ENCODE measurements around the gene MALAT1. TPM values are rescaled to one million over a fixed set of nuclear protein-coding genes. Genes with fewer than 3 reads are reported as not detected.

The MALAT1 gene
- total and polyA plus RNA-seq, 8 donors: 608 to 15,875 (median 753) TPM

DNA sequence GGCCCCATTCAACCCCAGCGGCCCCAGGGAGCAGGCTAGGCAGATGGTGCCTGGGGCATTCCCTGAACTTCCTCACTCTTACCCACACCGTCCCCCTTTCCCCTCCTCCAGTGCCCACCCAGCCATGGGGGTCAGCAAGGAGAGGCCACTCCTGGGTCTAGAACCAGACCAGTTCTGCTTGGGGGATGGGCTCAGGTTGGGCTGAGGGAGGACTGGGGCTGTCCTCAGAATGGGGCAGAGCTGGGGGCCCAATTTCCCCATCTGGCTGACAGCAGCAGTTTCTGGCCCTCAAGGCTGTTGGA, 38.4 kb downstream of the MALAT1 start:
- Histone ChIP-seq H3K36me3 (peaks cover 0 to 76% of the 10 kb centered on the region in 2 donors), H3K27ac (no peak overlapping the region)

DNA sequence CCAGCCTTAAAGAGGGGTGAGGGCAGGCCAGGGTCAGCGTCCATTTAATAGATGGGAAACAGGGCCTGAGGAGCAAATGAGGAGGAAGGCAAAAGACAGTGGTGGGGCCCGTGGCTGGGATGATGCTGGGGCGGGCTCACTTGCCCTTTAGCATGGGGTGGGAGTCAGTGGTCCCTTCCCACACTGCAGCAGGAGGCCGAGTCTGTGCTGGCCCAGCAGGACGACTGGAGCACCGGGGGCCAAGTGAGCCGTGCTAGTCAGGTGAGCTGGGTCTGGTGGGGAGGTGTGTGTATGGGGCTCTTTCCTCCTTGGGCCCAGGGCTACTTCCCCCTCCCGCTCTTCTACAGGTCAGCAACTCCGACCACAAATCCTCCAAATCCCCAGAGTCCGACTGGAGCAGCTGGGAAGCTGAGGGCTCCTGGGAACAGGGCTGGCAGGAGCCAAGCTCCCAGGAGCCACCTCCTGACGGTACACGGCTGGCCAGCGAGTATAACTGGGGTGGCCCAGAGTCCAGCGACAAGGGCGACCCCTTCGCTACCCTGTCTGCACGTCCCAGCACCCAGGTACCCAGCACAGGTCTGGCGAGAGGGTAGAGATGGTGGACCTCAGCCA, 38.9 kb downstream of the MALAT1 start:
- Histone ChIP-seq H3K9me3 (no peaks in the 10 kb centered on the region), H3K4me3 (no peak overlapping the region), H3K36me3 (peaks cover 0 to 71% of the 10 kb centered on the region in 2 donors), H3K27me3 (no peaks in the 10 kb centered on the region), H3K27ac (no peak overlapping the region), H3K4me1 (peaks cover 13 to 30% of the 10 kb centered on the region in 2 donors)
- intact Hi-C loops (cut with DNase I): no loop called here
- TF ChIP-seq, protein P1, sequence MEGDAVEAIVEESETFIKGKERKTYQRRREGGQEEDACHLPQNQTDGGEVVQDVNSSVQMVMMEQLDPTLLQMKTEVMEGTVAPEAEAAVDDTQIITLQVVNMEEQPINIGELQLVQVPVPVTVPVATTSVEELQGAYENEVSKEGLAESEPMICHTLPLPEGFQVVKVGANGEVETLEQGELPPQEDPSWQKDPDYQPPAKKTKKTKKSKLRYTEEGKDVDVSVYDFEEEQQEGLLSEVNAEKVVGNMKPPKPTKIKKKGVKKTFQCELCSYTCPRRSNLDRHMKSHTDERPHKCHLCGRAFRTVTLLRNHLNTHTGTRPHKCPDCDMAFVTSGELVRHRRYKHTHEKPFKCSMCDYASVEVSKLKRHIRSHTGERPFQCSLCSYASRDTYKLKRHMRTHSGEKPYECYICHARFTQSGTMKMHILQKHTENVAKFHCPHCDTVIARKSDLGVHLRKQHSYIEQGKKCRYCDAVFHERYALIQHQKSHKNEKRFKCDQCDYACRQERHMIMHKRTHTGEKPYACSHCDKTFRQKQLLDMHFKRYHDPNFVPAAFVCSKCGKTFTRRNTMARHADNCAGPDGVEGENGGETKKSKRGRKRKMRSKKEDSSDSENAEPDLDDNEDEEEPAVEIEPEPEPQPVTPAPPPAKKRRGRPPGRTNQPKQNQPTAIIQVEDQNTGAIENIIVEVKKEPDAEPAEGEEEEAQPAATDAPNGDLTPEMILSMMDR (IDR thresholded peaks at IDR 0.05): no peak
- ATAC-seq (no peak), DNase-seq (no peak)

More for the DNA sequence above, 38.4 kb downstream of the MALAT1 start:
- Histone ChIP-seq H3K4me1 (peaks cover 13 to 30% of the 10 kb centered on the region in 2 donors), H3K4me3 (no peak overlapping the region), H3K27me3 (no peaks in the 10 kb centered on the region), H3K9me3 (no peaks in the 10 kb centered on the region)
- ATAC-seq (no peak), DNase-seq (no peak)
- TF ChIP-seq, protein P1 (IDR thresholded peaks at IDR 0.05): no peak
- intact Hi-C loops (cut with DNase I): no loop called here

DNA sequence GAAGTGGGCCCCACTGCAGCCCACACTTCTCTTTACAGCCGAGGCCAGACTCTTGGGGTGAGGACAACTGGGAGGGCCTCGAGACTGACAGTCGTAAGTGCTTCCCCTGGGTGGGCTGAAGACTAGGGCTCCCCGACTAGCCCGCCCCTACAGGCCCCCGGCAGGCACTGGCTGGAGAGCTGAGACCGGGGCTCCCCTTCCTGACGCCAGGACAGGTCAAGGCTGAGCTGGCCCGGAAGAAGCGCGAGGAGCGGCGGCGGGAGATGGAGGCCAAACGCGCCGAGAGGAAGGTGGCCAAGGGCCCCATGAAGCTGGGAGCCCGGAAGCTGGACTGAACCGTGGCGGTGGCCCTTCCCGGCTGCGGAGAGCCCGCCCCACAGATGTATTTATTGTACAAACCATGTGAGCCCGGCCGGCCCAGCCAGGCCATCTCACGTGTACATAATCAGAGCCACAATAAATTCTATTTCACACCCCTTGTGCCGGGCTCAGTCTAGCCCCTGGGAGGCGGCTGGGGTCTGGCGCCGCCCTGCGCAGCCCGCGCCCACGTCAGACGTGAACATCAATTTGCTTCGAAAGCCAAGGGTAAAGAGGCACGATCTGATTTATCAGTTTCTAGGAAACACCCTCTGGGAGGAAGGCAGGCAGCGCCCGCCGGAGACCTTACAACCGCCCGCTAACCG, 39.5 kb downstream of the MALAT1 start:
- Histone ChIP-seq H3K36me3 (peaks cover 0 to 64% of the 10 kb centered on the region in 2 donors), H3K27ac (no peak overlapping the region), H3K4me1 (peaks cover 13 to 30% of the 10 kb centered on the region in 2 donors), H3K9me3 (no peaks in the 10 kb centered on the region), H3K27me3 (no peaks in the 10 kb centered on the region), H3K4me3 (no peak overlapping the region)
- intact Hi-C loops (cut with DNase I): no loop called here
- DNase-seq: no peak
- TF ChIP-seq, protein P1 (IDR thresholded peaks at IDR 0.05): no peak
- ATAC-seq: no peak

DNA sequence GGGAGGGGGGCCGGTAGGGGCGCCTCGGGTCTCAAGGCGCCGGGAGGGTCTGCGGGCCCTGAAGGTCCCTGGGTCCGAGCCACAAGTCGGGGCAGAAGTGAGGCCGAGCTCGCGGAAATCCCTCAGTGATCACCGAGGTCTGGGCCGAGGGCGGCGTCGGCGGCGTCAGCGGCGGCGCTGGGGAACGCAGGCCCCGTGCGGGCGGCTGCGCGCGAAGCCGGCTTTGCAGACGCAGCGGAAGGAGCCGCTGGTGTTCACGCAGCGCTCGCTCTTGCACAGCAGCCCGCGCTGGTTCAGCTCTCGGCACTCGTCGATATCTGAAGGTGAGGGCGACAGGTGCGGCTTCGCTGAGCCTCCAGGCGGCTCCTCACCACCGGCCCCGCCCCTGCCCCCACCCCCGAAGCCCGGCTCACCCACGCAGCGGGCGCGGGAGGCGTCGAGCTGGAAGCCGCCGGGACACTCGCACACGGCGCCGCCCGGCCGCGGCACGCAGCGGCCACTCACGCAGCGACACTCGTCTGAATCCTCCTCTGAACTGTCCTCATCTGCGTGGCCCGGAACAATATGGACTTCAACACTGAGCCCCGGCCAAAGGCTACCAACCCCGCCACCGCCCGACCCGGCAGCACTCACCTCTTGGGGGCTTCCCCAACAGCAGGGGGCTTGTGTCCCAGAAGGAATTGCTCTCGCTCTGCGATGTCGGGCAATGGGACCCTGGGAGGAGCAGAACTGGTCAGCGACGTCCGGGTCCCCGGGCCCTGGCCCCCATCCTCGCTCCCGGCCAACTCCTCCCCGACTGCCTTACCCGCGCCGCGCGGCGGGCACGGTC, 40.3 kb downstream of the MALAT1 start:
- H3K4me1 ChIP-seq: peaks cover 13 to 30% of the 10 kb centered on the region in 2 donors
- TF ChIP-seq, protein P1 (IDR thresholded peaks at IDR 0.05): no peak
- H3K27ac ChIP-seq: peak overlapping the region in 1 of 2 donors; percentile 85
- no peaks in the 10 kb centered on the region for H3K9me3 ChIP-seq
- H3K27me3 ChIP-seq: no peaks in the 10 kb centered on the region
- peak overlapping the region; percentile 37 to 47 for H3K4me3 ChIP-seq
- H3K36me3 ChIP-seq: peaks cover 0 to 57% of the 10 kb centered on the region in 2 donors
- intact Hi-C loops (cut with DNase I): no loop called here
- no peak for ATAC-seq
- no peak for DNase-seq
